GM06990 (cell line): ENCODE results near the gene IRF2BPL.

ENCODE experiments used
- DNase-seq: peaks from one replicate; pipeline ENCODE4 v3.0.0-alpha.2; 2011; ENCODE audit not compliant: insufficient read length; ENCODE audit errors: extremely low read depth
- H3K27me3 ChIP-seq: replicated peaks from 2 replicates; pipeline ENCODE4 v1.6.0; 2011; ENCODE audit warnings: low read length; ENCODE audit not compliant: control insufficient read depth, insufficient read depth
- H3K36me3 ChIP-seq: 2 replicates; pipeline ENCODE4 v1.5.1; 2011; ENCODE audit warnings: low read length; ENCODE audit not compliant: control insufficient read depth, insufficient read depth
- H3K4me3 ChIP-seq: replicated peaks from 2 replicates; pipeline ENCODE4 v1.5.1; 2011; ENCODE audit warnings: low read depth, mild to moderate bottlenecking, control low read depth, low read length
- TF ChIP-seq, protein P1 (sequence below): IDR thresholded peaks from 2 replicates; pipeline ENCODE4 v1.5.1; 2011; ENCODE audit warnings: low read length, control low read depth, mild to moderate bottlenecking, inconsistent platforms; ENCODE audit not compliant: insufficient read depth, poor library complexity, severe bottlenecking

Gene IRF2BPL

DNA sequence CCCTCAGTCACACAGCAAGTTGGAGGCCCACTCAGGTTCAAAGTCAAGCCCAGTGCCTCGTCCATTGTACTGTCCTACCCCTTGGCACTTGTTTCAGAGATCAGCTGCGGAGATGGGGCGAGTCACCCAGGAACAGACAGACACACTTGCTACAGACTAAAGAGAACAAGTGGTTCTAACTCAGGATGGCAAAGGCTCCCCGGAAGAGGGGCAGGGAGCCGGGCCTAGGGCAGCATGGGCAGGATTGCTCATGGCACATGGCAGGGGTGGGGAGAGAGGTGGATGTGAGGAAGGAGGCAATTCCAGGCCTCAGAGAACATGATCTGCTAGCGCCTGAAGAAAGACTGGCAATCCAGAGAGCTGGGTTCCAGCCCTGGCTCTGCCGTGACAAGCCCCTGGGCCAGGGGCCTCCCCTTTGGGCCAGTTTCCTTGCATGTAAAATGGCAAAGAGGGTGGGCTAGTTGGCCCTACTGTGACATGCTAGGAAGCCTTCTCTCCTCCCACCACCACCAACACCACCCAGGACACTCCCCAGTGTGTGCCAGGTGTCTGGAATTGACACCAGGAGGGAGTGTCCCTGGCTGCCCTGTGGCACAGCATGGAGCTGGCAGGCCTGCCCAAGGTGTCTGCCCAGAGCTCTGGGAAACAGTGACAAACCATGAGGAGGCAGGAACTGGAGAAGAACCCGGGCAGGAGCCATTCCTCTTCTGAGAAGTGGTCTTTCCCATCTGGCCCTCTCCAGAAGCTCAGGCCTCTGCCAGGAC, 24.0 kb upstream of the IRF2BPL start:
- DNase-seq = no peak
- Histone ChIP-seq H3K36me3 (no peaks in the 10 kb centered on the region), H3K4me3 (no peak overlapping the region), H3K27me3 (no peaks in the 10 kb centered on the region)
- TF ChIP-seq, protein P1, sequence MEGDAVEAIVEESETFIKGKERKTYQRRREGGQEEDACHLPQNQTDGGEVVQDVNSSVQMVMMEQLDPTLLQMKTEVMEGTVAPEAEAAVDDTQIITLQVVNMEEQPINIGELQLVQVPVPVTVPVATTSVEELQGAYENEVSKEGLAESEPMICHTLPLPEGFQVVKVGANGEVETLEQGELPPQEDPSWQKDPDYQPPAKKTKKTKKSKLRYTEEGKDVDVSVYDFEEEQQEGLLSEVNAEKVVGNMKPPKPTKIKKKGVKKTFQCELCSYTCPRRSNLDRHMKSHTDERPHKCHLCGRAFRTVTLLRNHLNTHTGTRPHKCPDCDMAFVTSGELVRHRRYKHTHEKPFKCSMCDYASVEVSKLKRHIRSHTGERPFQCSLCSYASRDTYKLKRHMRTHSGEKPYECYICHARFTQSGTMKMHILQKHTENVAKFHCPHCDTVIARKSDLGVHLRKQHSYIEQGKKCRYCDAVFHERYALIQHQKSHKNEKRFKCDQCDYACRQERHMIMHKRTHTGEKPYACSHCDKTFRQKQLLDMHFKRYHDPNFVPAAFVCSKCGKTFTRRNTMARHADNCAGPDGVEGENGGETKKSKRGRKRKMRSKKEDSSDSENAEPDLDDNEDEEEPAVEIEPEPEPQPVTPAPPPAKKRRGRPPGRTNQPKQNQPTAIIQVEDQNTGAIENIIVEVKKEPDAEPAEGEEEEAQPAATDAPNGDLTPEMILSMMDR = no peak

GRCh38 chr14:77051116-77051515, 22.6 kb upstream of the IRF2BPL start:
- Histone ChIP-seq H3K27me3 (no peaks in the 10 kb centered on the region), H3K4me3 (no peak overlapping the region), H3K36me3 (no peaks in the 10 kb centered on the region)
- no peak for DNase-seq
- TF ChIP-seq, protein P1 = no peak

- TF ChIP-seq, protein P1 = no peak
- H3K27me3 ChIP-seq = no peaks in the 10 kb centered on the region
- no peak overlapping the region for H3K4me3 ChIP-seq
- DNase-seq = no peak
- H3K36me3 ChIP-seq = no peaks in the 10 kb centered on the region
Observed at GRCh38 chr14:77046721-77047120, 18.2 kb upstream of the IRF2BPL start.

DNA sequence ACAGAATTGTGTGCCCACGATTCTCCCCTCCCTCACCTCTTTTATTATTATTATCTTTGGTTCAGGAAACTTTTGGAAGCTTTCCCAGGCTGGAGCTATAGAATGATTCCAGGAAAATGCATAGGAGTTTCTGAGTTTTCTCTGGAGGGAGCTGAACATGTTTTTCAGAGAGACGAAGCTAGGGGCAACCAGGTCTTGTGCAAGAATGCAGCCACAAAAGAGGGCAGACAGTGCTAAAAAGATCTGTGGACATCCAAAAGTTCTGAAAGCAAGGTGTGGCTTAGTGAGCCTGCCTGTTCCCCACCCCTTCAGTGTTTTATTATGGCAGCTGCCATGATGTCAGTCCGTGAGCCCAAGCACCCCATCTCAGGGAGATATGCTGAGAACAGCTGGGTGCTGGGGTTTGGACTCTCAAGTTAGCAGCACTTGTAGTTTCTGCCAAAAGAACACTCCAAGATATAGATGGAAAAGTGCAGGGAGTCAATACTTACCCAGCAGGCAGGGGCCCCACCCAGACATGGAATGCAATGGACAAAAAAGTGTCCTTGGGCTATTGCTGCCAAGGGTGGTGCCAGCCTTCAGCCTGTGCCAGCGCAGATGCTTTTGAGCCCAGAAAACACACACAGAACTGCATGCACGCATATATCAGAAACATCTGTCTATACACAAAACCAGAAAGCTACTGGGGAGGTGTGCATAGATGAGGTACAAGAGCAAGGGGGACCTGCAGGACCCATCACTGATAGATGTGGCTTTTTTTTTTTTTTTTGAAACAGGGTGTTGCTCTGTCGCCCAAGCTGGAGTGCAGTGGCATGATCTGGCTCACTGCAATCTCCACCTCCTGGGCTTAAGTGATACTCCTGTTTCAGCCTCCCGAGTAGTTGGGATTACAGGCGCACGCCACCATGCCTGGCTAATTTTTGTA, 17.0 kb upstream of the IRF2BPL start:
- Histone ChIP-seq H3K36me3 (no peaks in the 10 kb centered on the region), H3K4me3 (no peak overlapping the region), H3K27me3 (no peaks in the 10 kb centered on the region)
- TF ChIP-seq, protein P1 = no peak
- DNase-seq = no peak

GRCh38 chr14:77044783-77045237, 16.3 kb upstream of the IRF2BPL start:
- DNase-seq = no peak
- Histone ChIP-seq H3K4me3 (no peak overlapping the region), H3K27me3 (no peaks in the 10 kb centered on the region), H3K36me3 (no peaks in the 10 kb centered on the region)
- TF ChIP-seq, protein P1 = no peak
